ENCODE measurements around the gene PSMA8. TPM values are rescaled to one million over a fixed set of nuclear protein-coding genes. Genes with fewer than 3 reads are reported as not detected.

The PSMA8 gene
- total and polyA plus RNA-seq, 4 donors, result 0.14 TPM; not detected in 3

GRCh38 chr18:26227051-26227670 lies 93.5 kb downstream of the PSMA8 start:
- Histone ChIP-seq H3K4me3 (ENCODE audit: low read depth in 1 of 3, low read length in 3 of 3) (peak overlapping the region; percentile 63 to 77 (median 70)), H3K9ac (ENCODE audit: low read depth in 1 of 2, low read length in 2 of 2) (peak overlapping the region in 1 of 2 donors; percentile 38), H3K27ac (ENCODE audit: low read depth in 1 of 2, low read length in 2 of 2) (no peak overlapping the region), H3K9me3 (ENCODE audit: control insufficient read depth in 4 of 4, low read length in 3 of 4) (peaks cover 0 to 1% (median 0%) of the 10 kb centered on the region in 4 donors), H3K4me1 (ENCODE audit: control insufficient read depth in 4 of 4, insufficient read depth in 4 of 4, low read length in 3 of 4) (peaks cover 0 to 15% (median 6%) of the 10 kb centered on the region in 4 donors), H3K36me3 (ENCODE audit: control insufficient read depth in 4 of 4, insufficient read depth in 3 of 4, low read depth in 1 of 4, low read length in 3 of 4) (no peaks in the 10 kb centered on the region), H3K27me3 (ENCODE audit: control insufficient read depth in 4 of 4, insufficient read depth in 4 of 4, low read length in 3 of 4) (peaks cover 0 to 4% (median 1%) of the 10 kb centered on the region in 4 donors)
- no peak for DNase-seq (ENCODE audit: low spot score)
- TF ChIP-seq TAF1 (conservative IDR thresholded peaks at IDR 0.05) (no peak), SP1 (IDR thresholded peaks at IDR 0.05) (no peak), FOXA2 (IDR thresholded peaks at IDR 0.05) (no peak), RXRA (IDR thresholded peaks at IDR 0.05) (no peak), HNF4A (conservative IDR thresholded peaks at IDR 0.05) (no peak), YY1 (IDR thresholded peaks at IDR 0.05) (no peak), JUND (IDR thresholded peaks at IDR 0.05) (no peak), CTCF (IDR thresholded peaks at IDR 0.05; ENCODE audit: low read depth, low read length, missing input control) (no peak), HNF4G (IDR thresholded peaks at IDR 0.05) (no peak), NR2F2 (IDR thresholded peaks at IDR 0.05) (no peak), EGR1 (IDR thresholded peaks at IDR 0.05; ENCODE audit: low read depth in 2 of 2) (no peak), GABPA (IDR thresholded peaks at IDR 0.05 in 1 of 2, conservative IDR thresholded peaks at IDR 0.05 in 1 of 2) (no peak), ZBTB33 (IDR thresholded peaks at IDR 0.05) (no peak)
- TF ChIP-seq, protein P1, sequence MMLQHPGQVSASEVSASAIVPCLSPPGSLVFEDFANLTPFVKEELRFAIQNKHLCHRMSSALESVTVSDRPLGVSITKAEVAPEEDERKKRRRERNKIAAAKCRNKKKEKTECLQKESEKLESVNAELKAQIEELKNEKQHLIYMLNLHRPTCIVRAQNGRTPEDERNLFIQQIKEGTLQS (IDR thresholded peaks at IDR 0.05), result no peak
- TF ChIP-seq, protein P2, sequence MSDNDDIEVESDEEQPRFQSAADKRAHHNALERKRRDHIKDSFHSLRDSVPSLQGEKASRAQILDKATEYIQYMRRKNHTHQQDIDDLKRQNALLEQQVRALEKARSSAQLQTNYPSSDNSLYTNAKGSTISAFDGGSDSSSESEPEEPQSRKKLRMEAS (IDR thresholded peaks at IDR 0.05), result no peak
- WGBS, result 17% methylated on average over 28 of the region's 28 CpGs

GRCh38 chr18:26228562-26229260 lies 95.0 kb downstream of the PSMA8 start:
- Histone ChIP-seq H3K9ac (ENCODE audit: low read depth in 1 of 2, low read length in 2 of 2) (no peak overlapping the region), H3K27ac (ENCODE audit: low read depth in 1 of 2, low read length in 2 of 2) (no peak overlapping the region), H3K9me3 (ENCODE audit: control insufficient read depth in 4 of 4, low read length in 3 of 4) (peaks cover 0 to 1% (median 0%) of the 10 kb centered on the region in 4 donors), H3K4me1 (ENCODE audit: control insufficient read depth in 4 of 4, insufficient read depth in 4 of 4, low read length in 3 of 4) (peaks cover 0 to 15% (median 6%) of the 10 kb centered on the region in 4 donors), H3K4me3 (ENCODE audit: low read depth in 1 of 3, low read length in 3 of 3) (no peak overlapping the region), H3K27me3 (ENCODE audit: control insufficient read depth in 4 of 4, insufficient read depth in 4 of 4, low read length in 3 of 4) (peaks cover 0 to 4% (median 1%) of the 10 kb centered on the region in 4 donors), H3K36me3 (ENCODE audit: control insufficient read depth in 4 of 4, insufficient read depth in 3 of 4, low read depth in 1 of 4, low read length in 3 of 4) (no peaks in the 10 kb centered on the region)
- DNase-seq (ENCODE audit: low spot score), result no peak
- WGBS, result 86% methylated on average over 6 of the region's 6 CpGs
- TF ChIP-seq EGR1 (IDR thresholded peaks at IDR 0.05; ENCODE audit: low read depth in 2 of 2) (no peak), GABPA (IDR thresholded peaks at IDR 0.05 in 1 of 2, conservative IDR thresholded peaks at IDR 0.05 in 1 of 2) (no peak), YY1 (IDR thresholded peaks at IDR 0.05) (no peak), JUND (IDR thresholded peaks at IDR 0.05) (no peak), FOXA1 (IDR thresholded peaks at IDR 0.05) (no peak), ZBTB33 (IDR thresholded peaks at IDR 0.05) (no peak), RAD21 (IDR thresholded peaks at IDR 0.05) (no peak)
- TF ChIP-seq, protein P1 (IDR thresholded peaks at IDR 0.05), result no peak
- TF ChIP-seq, protein P3, sequence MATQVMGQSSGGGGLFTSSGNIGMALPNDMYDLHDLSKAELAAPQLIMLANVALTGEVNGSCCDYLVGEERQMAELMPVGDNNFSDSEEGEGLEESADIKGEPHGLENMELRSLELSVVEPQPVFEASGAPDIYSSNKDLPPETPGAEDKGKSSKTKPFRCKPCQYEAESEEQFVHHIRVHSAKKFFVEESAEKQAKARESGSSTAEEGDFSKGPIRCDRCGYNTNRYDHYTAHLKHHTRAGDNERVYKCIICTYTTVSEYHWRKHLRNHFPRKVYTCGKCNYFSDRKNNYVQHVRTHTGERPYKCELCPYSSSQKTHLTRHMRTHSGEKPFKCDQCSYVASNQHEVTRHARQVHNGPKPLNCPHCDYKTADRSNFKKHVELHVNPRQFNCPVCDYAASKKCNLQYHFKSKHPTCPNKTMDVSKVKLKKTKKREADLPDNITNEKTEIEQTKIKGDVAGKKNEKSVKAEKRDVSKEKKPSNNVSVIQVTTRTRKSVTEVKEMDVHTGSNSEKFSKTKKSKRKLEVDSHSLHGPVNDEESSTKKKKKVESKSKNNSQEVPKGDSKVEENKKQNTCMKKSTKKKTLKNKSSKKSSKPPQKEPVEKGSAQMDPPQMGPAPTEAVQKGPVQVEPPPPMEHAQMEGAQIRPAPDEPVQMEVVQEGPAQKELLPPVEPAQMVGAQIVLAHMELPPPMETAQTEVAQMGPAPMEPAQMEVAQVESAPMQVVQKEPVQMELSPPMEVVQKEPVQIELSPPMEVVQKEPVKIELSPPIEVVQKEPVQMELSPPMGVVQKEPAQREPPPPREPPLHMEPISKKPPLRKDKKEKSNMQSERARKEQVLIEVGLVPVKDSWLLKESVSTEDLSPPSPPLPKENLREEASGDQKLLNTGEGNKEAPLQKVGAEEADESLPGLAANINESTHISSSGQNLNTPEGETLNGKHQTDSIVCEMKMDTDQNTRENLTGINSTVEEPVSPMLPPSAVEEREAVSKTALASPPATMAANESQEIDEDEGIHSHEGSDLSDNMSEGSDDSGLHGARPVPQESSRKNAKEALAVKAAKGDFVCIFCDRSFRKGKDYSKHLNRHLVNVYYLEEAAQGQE (IDR thresholded peaks at IDR 0.05), result no peak
- TF ChIP-seq, protein P2 (IDR thresholded peaks at IDR 0.05), result no peak

Data from liver (tissue), 9 donors.